Ascending aorta (tissue), 2 donors: ENCODE data around the gene BMX. TPM values are rescaled to one million over a fixed set of nuclear protein-coding genes. Genes with fewer than 3 reads are reported as not detected.

ENCODE experiments used
- DNase-seq, 2 donors: peaks; one replicate each; pipeline ENCODE4 v3.0.0-alpha.2; 2019; ENCODE audit warnings: low spot score in 2 of 2
- H3K27ac ChIP-seq, 2 donors: fragments of 200-600 bp; sonication (generic); one replicate each; pipeline ENCODE4 v1.5.1; 2016 to 2017; ENCODE audit warnings: mild to moderate bottlenecking in 1 of 2
- H3K27me3 ChIP-seq: fragments of 200-600 bp; sonication (generic); one replicate; pipeline ENCODE4 v1.5.1; 2017
- H3K36me3 ChIP-seq, 2 donors: fragments of 200-600 bp; sonication (generic); one replicate each; pipeline ENCODE4 v1.5.1; 2016
- H3K4me1 ChIP-seq, 2 donors: fragments of 200-600 bp; sonication (generic); one replicate each; pipeline ENCODE4 v1.5.1; 2016 to 2017; ENCODE audit warnings: mild to moderate bottlenecking in 1 of 2
- H3K4me3 ChIP-seq, 2 donors: fragments of 200-600 bp; sonication (generic); one replicate each; pipeline ENCODE4 v1.5.1; 2016 to 2017; ENCODE audit warnings: mild to moderate bottlenecking in 1 of 2
- H3K9me3 ChIP-seq, 2 donors: fragments of 200-600 bp; sonication (generic); one replicate each; pipeline ENCODE4 v1.5.1; 2016
- CTCF ChIP-seq, 3 experiments: fragments of 200-600 bp in 2 of 3; fragments of 450-650 bp in 1 of 3; sonication (generic) in 2 of 3; IDR thresholded peaks; one replicate each; pipeline ENCODE4 v1.5.1; 2016 to 2019; ENCODE audit warnings: antibody characterized with exemption in 3 of 3, mild to moderate bottlenecking in 1 of 3, moderate library complexity in 1 of 3
- intact Hi-C: fragments of 100-400 bp; cut with DNase I; formaldehyde crosslinking; loops from one replicate; pipeline ENCODE4 v1.15.1; 2023
- total RNA-seq: library from RNA; depleted of rRNA; stranded (reverse); fragments of >200 nt; gene quantifications from one replicate; pipeline ENCODE4 v1.1.0, GENCODE V29; 2016

The BMX gene
- 1.3 TPM for total RNA-seq

GRCh38 chrX:15500497-15500966 lies at the start of gene BMX:
BMX (plus strand) TSS chrX:15500807; CDS start chrX:15508354, 7,547 bp downstream.
- Histone ChIP-seq H3K27ac (peak within 1 kb of the TSS in 1 of 2 donors; percentile 6), H3K9me3 (no peaks in the 10 kb centered on the region), H3K36me3 (no peaks in the 10 kb centered on the region), H3K4me3 (peak within 1 kb of the TSS in 1 of 2 donors; percentile 3), H3K27me3 (no peaks in the 10 kb centered on the region), H3K4me1 (no peaks in the 10 kb centered on the region)
- no peak for TF ChIP-seq CTCF (IDR thresholded peaks at IDR 0.05)
- intact Hi-C loops: no loop called here
- DNase-seq: peak in 1 of 2 donors; percentile 67

- Histone ChIP-seq H3K4me3 (no peak overlapping the region), H3K4me1 (no peaks in the 10 kb centered on the region), H3K9me3 (no peaks in the 10 kb centered on the region), H3K36me3 (peaks cover 7 to 13% of the 10 kb centered on the region in 2 donors), H3K27me3 (no peaks in the 10 kb centered on the region), H3K27ac (no peak overlapping the region)
- no peak for DNase-seq
- intact Hi-C loops: no loop called here
- no peak for TF ChIP-seq CTCF (IDR thresholded peaks at IDR 0.05)
These were observed 48.7 kb upstream of the BMX start for GRCh38 chrX:15451913-15452312.

GRCh38 chrX:15464704-15465103 lies 35.9 kb upstream of the BMX start:
- Histone ChIP-seq H3K4me1 (no peaks in the 10 kb centered on the region), H3K36me3 (no peaks in the 10 kb centered on the region), H3K4me3 (no peak overlapping the region), H3K9me3 (no peaks in the 10 kb centered on the region), H3K27ac (no peak overlapping the region), H3K27me3 (no peaks in the 10 kb centered on the region)
- no peak for TF ChIP-seq CTCF (IDR thresholded peaks at IDR 0.05)
- DNase-seq: no peak
- intact Hi-C loops: loop anchor here (5.0 kb wide), 1 partner anchor 162 kb away; no protein-coding TSS in a partner anchor

GRCh38 chrX:15465347-15465746 lies 35.3 kb upstream of the BMX start:
- no peak overlapping the region for H3K4me3 ChIP-seq
- no peak overlapping the region for H3K27ac ChIP-seq
- no peak for TF ChIP-seq CTCF (IDR thresholded peaks at IDR 0.05)
- no peaks in the 10 kb centered on the region for H3K4me1 ChIP-seq
- DNase-seq: no peak
- intact Hi-C loops: loop anchor here (5.0 kb wide), 1 partner anchor 163 kb away; no protein-coding TSS in a partner anchor
- H3K9me3 ChIP-seq: no peaks in the 10 kb centered on the region
- H3K36me3 ChIP-seq: no peaks in the 10 kb centered on the region
- H3K27me3 ChIP-seq: no peaks in the 10 kb centered on the region

- Histone ChIP-seq H3K4me1 (no peaks in the 10 kb centered on the region), H3K4me3 (no peak overlapping the region), H3K27me3 (no peaks in the 10 kb centered on the region), H3K27ac (no peak overlapping the region), H3K9me3 (no peaks in the 10 kb centered on the region), H3K36me3 (no peaks in the 10 kb centered on the region)
- no peak for TF ChIP-seq CTCF (IDR thresholded peaks at IDR 0.05)
- intact Hi-C loops: loop anchor here (2.0 to 5.0 kb wide), 2 partner anchors 164 to 209 kb away; no protein-coding TSS in a partner anchor
- DNase-seq: no peak
These were observed 34.5 kb upstream of the BMX start for GRCh38 chrX:15465896-15466651.
